Measurements from ENCODE around the gene NUDT3.

DNA sequence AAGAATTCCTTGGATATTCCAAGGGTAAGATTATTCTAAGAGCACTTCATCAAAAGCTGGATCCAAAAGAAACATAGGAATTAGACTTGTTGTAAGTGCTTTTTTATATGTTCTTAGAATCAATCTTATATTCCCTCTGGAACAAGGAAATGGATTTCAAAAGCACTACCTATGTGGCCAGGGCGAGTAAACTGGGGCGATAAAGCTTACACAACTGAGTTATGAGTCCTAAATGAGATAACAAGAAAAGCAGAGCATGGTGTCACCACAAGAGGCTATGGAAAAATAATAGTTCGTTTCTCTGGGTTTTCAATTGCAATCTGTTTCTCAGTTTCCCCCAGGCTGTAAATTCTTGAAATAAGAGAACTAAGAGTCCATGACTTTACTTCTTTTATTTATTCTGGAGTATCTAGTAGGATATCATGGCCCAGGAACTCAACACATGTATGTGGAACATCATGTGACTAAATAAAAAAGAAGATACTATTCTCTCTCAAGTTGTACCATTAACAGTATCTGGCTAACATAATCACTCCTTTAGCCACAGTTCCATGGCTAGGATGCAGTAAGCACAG lies 51.5 kb downstream of the NUDT3 start:
- TF ChIP-seq, protein P1, sequence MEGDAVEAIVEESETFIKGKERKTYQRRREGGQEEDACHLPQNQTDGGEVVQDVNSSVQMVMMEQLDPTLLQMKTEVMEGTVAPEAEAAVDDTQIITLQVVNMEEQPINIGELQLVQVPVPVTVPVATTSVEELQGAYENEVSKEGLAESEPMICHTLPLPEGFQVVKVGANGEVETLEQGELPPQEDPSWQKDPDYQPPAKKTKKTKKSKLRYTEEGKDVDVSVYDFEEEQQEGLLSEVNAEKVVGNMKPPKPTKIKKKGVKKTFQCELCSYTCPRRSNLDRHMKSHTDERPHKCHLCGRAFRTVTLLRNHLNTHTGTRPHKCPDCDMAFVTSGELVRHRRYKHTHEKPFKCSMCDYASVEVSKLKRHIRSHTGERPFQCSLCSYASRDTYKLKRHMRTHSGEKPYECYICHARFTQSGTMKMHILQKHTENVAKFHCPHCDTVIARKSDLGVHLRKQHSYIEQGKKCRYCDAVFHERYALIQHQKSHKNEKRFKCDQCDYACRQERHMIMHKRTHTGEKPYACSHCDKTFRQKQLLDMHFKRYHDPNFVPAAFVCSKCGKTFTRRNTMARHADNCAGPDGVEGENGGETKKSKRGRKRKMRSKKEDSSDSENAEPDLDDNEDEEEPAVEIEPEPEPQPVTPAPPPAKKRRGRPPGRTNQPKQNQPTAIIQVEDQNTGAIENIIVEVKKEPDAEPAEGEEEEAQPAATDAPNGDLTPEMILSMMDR (IDR thresholded peaks at IDR 0.05) = no peak
- no peak for TF ChIP-seq POLR2A (IDR thresholded peaks at IDR 0.05)
